Fibroblast of skin of back (primary cell): ENCODE results near the gene TAB3. TPM values are rescaled to one million over a fixed set of nuclear protein-coding genes. Genes with fewer than 3 reads are reported as not detected.
A peak's percentile ranks its signal among the peaks of the same experiment; 100 is the strongest.

Source experiments
- DNase-seq: peaks from one replicate; pipeline ENCODE4 v3.0.0-alpha.2; 2013
- polyA plus RNA-seq, 2 experiments: library from polyadenylated mRNA; unstranded; fragments of 120-200 nt; gene quantifications; one replicate each; pipeline ENCODE4 v1.2.1, GENCODE V29; 2013; ENCODE audit not compliant: insufficient read length in 2 of 2

Gene TAB3, protein sequence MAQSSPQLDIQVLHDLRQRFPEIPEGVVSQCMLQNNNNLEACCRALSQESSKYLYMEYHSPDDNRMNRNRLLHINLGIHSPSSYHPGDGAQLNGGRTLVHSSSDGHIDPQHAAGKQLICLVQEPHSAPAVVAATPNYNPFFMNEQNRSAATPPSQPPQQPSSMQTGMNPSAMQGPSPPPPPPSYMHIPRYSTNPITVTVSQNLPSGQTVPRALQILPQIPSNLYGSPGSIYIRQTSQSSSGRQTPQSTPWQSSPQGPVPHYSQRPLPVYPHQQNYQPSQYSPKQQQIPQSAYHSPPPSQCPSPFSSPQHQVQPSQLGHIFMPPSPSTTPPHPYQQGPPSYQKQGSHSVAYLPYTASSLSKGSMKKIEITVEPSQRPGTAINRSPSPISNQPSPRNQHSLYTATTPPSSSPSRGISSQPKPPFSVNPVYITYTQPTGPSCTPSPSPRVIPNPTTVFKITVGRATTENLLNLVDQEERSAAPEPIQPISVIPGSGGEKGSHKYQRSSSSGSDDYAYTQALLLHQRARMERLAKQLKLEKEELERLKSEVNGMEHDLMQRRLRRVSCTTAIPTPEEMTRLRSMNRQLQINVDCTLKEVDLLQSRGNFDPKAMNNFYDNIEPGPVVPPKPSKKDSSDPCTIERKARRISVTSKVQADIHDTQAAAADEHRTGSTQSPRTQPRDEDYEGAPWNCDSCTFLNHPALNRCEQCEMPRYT
- 7.9 TPM for polyA plus RNA-seq (2013, experiment 1 of 2; ENCODE audit: insufficient read length)
- 8.2 TPM for polyA plus RNA-seq (2013, experiment 2 of 2; ENCODE audit: insufficient read length)

DNA sequence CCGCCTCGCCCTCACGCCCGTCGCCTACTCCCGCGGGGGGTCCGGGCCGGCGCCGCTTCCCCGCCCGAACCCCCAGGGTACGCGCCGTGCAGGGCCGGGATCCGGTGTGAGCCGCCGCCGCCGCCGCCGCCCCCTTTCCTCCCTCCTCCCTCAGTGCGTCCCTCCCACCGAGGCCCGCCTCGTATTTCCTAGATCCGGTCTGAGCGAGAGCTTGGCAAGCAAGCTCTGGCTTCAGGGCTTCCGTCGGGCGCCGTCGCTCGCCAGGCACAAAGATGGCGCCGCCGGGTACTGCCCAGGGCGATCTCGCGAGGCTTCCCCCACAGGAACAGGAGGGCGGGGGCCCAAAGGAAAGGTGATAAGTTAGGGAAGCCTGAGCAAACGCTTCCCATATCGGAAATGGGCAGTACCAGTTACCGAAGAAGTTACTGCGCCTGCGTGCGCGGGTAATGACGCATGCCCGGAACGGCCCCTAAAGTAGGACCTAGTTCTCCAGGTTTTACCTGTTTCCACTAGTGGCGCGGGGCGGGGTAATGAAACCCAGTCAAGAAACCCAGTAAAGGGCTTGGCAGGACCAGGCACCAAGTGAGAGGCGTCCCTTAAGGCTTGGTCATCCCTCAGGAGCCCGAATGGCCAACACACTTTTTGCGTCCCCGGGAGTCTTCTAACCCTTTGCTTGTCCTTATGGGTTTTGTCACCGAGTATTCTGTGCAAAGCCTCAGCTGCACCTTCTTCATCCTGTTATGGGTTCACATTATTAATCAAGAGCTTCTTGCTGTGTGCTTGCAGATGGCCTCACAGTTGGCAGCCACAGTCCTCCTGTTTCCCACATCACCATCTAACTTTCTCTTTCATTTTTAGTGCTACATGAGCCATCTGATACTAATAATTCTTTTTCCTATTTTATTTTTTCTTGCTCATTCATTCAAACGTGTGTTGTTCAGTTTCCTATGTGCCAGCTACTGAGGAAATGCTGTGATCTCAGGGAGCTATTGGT is at the start of gene TAB3:
TSS of gene TAB3 (minus strand) at position 108 of the 994 bp plus-strand sequence. CDS start 29,666 bp downstream, outside the sequence.
- DNase-seq: peak; percentile 94

DNA sequence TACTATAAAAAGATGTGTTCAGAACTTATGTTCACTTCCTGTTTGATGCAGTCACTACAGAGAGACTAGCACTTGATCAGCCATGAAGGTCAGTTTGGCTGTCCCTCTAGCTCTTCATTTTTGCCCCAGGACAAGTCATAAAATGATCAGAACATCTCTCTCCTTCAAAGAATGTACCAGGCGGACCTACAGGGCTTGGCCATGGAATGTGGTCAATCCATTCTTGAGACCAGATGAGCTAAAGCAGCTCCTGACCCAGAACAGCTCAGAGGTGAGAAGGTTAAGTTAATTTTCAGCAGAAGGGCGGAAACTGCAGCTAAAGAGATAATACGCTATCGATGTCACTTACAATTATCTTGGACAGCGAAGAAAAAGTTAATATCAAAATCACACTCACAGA is 49.2 kb upstream of the TAB3 start:
- DNase-seq: no peak

DNA sequence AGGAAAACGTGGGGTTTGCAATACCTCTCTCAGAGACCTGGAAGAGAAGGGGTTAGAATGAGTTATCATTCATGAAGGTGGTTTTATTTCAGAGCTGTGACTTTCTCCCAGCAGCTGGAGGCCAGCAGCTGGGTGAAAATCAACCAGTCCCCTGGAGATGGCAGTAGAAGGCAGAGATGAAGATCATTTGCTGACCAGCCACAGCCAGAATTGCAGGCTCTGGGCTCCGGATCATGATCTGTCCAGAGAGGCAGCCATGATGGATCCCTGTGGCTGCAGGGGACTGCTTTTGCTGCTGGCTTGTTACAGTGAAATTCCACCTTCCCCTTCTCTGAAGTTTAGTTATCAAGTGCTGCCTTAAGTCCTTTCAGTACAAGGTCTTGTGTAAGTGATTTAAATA is 46.9 kb upstream of the TAB3 start:
- peak; percentile 0 for DNase-seq

DNA sequence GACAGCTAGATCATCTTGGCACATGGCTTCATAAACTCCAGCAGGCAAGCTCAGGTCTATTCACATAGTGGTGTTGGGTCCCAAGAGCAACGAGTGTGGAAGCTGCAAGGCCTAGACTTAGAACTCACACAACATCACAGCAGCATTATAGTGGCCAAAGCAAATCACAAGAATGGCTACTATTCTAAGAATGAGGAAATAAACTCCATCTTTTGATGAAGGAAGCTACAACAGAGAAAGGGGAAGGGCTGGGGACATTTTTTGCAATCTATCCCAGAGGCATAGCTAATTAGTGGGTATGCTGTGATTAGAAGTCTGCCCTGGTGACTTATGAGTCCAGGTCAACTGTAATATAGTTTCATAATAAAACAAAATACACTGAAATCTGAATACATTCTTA is 42.9 kb upstream of the TAB3 start:
- DNase-seq: no peak

DNA sequence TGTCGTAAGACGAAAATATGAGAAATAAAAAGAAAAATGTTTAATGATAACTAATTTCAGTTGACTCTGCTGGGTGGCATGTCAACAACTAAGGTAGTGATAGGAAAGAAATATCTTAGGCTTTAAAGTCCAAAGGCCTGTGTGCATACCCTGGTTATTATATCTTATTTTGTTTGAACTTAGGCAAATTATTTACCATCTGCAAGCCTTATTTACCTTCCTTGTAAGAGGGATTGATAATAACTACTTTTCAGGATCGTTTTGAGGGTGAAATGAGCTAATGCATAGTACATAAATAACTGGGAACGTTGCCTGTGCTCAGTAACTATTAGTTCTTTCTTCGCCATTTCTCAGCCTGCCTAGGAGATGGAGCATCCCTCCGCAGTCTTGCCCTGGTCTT is 41.6 kb upstream of the TAB3 start:
- no peak for DNase-seq

DNA sequence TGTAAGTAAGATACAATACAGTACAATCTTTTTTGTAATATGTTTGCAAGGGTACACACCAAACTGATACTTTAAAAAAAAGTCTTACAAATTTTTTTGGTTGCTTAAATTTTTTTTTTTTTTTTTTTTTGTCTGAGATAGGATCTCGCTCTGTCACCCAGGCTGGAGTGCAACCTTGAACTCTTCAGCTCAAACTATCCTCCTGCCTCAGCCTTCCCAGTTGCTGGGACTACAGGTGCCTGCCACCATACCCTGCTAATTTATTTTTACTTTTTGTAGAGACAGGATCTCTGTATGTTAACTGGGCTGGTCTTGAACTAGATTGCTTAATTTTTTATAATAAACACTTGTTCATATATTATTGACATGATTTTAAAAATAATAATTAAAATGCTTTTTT is 41.1 kb upstream of the TAB3 start:
- no peak for DNase-seq

DNA sequence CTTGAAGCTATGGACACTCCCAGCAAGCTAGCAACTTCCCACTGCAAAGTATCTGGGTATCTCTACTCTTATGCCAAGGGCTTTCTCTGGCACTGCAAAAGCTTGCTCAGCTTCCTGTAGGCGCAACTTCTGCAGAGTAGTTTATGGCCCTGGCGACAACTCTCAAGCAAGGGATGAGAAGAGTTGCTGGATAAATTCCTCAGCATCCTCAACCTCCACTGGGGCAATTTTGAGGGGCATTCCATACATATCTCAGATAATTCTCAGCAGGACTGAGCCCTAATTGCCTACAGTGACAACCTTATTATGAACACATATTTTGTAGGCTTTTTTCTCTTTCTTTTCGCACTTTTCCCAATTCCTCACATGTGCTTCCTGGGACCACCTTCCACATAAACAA is 31.2 kb upstream of the TAB3 start:
- DNase-seq: peak; percentile 5

DNA sequence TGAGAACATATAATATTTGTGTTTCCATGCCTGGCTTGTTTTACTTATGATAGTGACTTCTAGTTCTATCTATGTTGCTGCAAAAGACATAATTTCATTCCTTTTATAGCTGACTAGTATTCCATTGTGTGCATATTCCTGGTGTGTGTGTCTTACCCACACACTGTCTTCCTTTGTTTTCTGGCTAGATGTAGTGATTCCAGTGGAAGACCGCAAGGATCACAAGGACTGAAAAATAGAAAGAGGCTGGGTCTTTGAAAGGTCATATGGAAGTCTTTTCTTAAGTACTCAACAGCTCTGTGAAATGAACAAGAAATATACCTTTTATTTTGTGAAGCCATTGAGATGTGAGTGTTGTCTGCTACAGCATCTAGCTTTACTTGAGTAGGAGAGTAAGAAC is 29.4 kb upstream of the TAB3 start:
- no peak for DNase-seq

DNA sequence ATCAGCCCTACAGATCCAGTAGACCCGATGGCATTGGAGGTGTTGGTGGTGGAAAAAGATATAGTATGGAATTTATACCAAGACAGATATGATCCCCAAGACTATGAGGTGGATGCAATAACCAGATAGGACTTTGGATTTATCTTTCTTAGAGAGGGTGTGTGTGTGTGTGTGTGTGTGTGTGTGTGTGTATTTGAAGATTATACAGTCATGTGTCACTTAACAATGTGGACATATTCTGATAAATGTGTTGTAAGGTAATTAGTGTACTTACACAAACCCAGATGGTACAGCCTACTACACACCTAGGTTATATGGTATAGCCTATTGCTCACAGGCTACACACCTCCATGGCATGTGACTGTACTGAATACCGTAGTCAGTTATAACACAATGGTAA is 24.4 kb upstream of the TAB3 start:
- no peak for DNase-seq

DNA sequence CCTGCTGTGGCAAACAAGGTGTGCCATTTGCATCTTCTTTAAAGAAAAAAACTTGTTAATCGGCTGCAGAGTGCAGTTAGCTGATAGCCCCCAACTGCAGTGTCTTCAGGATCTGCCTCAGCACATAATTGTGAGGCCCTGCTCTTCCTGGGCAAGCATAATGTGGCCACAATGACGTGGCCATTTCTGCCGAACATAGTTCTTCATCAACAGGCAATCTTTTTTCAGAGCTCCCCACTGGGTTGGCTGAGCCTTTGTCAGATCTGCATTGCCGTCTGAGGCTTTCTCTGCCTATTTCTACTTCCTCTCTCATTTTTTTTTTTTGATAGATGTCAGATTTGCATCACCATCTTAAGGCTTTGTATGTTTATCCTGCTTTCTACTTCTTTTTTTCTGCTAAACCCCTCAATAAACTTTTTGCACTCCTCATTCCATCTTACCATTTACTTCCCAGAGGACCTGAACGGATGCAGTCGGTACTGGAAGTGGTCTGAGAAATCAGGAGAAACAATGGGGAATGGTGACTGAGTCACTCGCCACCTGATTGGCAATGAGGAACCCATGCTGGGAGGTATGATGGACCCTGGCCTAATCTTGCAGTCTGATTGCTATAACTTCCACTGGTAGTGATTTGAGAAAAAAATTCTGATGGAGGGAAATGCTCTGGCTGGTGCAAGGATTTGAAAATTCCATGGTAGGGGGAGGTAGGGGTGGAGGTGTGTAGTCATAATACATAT is 21.2 kb upstream of the TAB3 start:
- peak; percentile 9 for DNase-seq

DNA sequence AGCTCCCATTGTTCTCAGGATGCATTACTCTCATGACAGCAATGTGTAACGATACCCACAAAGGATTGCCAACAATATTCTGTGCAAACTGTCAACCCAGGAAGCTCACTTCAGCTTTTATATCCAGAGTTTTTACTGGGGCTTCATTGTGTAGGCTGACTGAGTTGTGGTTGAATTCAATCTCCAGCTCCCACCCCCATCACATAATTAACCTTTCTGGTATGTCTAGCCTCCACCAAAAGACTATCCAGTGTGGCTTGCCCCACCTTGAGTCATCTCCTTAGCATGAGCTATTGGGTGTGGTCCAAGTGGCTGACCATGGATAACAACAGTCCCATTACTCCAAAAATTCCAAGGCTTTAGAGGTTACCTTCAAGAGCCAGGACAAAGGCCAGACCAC is 17.7 kb upstream of the TAB3 start:
- DNase-seq: peak; percentile 53

DNA sequence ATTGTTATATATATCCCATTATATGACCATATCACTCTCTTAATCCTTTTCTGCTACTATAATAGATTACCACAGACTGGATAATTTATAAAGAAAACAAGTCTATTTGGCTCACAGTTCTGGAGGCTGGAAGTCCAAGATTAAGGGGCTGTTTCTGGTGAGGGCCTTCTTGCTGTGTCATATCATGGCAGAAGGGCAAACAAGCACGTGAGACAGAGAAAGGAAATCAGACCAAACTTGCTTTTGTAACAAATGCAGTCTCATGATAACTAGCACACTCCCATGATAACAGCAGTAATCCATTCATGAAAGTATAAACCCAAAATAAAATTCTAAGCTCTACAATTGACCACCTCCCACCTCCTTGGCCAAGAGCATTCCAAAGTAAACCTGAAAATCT is 16.3 kb upstream of the TAB3 start:
- DNase-seq: no peak

DNA sequence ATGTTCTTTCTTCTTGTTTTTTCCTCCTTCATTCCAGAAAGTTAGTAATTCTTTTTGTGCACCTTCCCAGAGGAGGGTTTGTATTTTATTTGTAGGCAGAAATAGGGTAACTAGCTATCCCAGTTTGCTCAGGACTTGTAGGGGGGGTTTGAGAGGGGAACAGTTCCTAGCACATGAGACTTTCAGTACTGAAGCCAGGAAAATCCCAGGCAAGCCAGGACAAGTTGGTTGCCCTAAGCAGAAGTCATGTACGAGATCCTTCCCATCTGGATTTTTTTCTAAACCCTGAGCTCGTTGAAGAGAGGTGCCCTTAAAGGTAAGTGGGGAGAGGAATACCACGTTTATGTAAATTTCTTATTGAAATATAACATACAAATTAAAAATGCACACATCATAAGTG is 15.6 kb upstream of the TAB3 start:
- no peak for DNase-seq

DNA sequence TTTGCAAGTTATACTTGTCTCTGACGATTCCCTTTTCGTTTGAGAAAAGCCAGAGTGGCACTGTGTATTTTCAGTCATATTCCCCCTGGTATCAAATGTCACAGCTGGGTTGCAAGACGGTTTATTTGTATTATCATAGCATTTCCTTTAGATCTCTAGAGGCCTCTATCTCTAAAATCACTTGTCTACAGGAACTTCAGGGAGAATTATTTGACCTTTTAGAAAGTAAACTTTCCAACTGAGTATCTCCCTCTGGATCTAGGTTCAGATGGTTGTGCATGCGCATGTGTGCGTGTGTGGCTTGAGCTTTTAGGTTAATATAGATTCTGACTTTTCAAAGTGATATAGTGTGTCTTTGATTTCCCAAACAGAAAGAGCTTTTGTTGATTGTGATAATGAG is 15.1 kb upstream of the TAB3 start:
- DNase-seq: no peak

DNA sequence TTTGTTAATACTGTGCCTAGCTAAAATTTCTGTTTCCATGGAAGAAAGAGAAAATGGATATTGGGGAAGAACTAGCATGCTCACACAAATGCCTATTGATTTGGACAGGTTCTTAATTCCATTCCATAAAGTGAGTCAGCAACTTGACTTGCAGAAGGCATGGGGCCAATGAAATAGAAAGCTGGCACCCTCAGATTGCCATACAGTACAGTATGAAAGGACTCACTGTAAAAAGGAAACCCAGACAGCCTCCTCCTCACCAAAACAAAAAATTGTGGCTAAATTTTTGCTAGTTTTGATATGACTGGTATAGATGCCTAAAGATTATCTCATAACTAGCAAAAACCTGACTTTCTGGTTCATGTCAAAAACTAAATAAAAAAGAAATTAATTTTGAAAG is 11.2 kb upstream of the TAB3 start:
- no peak for DNase-seq

DNA sequence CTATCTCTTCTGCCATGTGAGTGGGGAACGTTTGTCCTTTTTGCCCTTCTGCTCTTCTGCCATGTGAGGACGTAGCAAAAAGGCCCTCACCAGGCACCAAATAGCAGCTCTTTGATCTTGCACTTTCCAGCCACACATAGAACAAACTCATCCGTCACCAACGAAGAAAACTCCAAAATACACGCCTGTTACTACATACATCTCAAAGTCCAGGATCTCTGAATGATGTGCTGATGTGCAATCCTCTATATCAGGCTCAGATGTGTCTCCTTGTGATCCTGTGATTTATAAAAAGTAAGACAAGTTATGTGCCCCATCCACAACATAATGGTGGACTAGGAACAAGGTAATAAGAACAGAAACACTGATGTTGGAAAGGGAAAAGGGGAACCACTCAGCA is 9.8 kb upstream of the TAB3 start:
- no peak for DNase-seq

DNA sequence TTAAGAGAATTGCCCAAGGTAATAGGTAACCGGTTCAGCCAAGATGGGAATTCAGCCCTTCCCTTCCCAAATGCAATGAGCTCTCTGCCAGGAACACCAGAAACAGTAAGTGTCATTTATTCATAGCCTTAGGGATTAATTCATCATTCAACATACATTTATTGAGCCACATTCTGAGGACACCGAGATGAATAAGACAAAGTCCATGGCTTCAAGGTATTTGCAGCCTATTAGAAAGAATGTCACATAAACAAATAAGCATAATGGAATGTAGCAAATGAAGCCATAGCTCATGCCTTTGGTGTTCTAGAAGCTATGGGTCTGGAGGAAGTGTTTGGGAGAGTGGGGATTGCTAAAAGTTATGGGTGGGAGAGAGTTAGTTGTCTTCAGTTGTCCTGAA is 6.3 kb upstream of the TAB3 start:
- no peak for DNase-seq

DNA sequence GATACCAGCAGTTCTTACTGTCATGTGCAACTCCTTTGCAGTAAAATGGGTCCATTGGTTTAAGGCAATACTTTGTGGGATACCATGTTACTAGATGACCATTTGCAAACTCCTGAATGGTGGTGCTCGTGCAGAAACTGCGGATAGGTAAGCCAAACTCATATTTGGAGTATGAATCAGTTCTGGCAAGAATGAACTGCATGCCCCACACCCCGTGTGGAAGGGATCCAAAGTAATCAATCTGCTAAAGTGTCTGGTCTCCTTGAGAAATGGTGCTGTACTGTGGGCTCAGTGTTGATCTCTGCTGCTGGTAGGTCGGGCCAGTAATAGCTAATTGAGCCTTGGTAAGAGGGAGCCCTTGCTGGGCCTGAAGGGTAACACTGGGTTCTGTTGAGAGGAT is 4.2 kb upstream of the TAB3 start:
- DNase-seq: no peak

DNA sequence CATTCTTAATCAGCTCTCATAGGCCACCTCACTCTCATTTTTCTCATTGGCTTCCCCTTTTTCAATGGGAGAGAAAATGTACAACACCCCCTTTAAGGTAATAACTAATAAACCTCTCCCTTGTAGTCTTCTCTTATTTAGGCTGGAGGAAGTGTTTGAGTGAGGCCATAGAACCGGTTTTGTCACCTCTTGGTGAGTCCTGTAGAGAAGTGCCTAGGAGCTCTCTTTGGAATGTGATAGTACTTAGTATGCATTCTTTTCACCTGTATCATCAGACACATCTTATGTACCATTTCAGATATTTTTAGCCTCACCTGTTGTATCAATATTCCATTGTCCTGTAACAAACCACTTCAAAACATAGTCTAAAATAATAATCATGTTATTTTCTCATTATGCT is 3.5 kb upstream of the TAB3 start:
- no peak for DNase-seq

DNA sequence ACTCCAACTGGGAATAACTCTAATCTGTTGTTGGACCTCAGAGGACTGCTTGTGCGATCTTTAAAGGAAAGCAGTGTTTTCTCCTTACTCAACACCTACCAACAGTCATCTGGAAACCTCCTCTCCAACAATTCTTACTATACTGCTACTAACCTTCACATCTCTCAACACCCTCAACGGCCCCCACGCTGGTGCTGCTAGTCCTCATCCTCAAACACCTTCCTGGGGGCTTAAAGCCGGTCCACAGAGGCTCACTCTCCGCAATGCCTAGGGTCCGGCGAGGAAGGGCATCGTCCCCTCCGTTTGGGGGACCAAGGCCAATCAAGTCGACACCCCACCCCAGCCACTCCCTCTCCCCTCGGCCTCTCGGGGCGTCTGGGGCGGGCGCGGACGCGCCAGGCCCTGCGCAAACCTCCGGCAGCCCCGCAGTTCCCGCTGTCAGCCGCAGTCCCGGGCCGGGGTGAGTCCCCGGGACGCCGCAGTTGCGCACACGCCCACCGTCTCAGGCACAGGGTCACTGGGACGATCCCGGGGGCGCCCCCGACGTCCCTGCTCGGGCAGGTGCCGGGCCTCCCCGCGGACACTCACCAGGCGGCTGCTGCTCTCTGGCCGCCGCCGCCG is 418 bp downstream of the TAB3 start:
- peak; percentile 0 for DNase-seq

DNA sequence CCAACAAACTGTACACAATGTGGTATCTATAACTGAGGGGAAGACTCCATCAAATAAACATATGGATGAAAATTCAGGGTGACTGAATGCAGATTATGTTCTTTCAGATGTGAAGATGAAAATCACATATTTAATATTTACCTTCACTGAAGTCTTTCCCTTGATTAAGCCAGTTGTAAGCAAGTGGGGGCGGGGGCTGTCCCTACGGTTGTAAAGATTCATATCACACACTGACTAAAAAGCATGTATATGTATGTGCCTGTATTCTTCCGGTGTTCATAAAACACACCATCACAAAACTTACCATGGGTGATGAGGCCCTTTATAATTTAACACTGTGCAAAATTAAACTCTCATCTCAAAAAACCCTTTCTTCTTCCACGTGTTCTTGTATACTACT is 1.3 kb downstream of the TAB3 start:
- no peak for DNase-seq

DNA sequence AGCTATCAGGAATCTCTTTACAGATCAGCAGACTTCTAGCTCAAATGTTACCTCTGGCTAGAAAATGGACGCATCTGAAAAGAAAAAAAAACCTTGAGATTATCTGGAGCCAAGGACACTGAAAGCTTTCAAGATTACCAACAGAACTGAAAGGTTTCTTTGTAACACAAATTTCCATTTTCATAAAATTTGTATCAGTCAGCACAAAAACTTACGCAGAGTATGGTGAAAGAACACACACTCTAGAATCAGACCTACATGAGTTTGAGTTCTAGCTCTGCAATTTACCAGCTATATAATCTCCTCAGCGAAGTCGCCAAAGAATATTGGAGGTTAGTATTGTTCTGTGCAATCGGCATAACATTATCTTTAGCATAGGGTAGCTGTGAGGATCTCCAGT is 1.8 kb downstream of the TAB3 start:
- DNase-seq: no peak
